Measurements from ENCODE around the gene NUP98.

- no peak for TF ChIP-seq CTCF (conservative IDR thresholded peaks at IDR 0.05; ENCODE audit: low read depth, low read length)
- no peak for TF ChIP-seq EZH2 (IDR thresholded peaks at IDR 0.05; ENCODE audit: low read length, unreplicated experiment)
Measured at GRCh38 chr11:3786781-3787428, 10.4 kb downstream of the NUP98 start.
